ENCODE data around the gene ACOXL. TPM values are rescaled to one million over a fixed set of nuclear protein-coding genes. Genes with fewer than 3 reads are reported as not detected.

Gene ACOXL
- total RNA-seq, 1 donor from 2014 or later = not detected

DNA sequence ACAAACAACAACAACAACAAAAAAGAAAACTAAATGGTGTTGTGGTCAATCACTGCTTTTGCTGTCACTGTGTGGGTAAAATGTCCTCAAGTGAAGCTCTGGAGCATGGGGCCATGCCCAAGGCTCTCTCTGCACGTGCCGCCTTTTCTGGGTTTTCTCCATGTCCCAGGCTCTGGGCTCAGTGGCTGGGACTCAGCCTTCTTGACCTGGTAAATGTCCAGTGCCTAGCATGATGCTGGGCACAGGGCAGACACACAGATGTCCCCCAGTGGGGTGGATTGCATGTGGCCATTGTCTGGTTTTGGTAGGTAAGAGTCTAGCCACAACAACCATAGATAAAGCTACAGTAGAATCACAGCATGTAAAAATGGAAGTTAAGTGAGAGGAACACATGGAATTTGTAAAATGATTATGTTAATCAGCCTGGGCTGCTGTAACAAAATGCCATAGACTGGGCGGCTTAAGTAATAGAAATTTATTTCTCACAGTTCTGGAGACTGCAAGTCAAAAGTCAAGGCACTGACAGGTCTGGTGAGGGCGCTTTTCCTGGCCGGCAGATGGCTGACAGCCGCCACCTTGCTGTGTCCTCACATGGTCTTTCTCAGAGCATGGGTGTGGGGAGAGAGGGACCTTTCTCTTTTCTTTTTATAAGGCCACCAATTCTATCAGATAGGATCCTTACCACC is 174.4 kb downstream of the ACOXL start:
- DNase-seq (ENCODE audit: low read depth in 2 of 2) = no peak

GRCh38 chr2:110909501-110909900 is 177.1 kb downstream of the ACOXL start:
- no peak for DNase-seq (ENCODE audit: low read depth in 2 of 2)

- no peak for DNase-seq (ENCODE audit: low read depth in 2 of 2)
Observed at GRCh38 chr2:110910423-110910822, 178.1 kb downstream of the ACOXL start.

- DNase-seq (ENCODE audit: low read depth in 2 of 2) = no peak
Observed at GRCh38 chr2:110919738-110920137, 187.4 kb downstream of the ACOXL start.

DNA sequence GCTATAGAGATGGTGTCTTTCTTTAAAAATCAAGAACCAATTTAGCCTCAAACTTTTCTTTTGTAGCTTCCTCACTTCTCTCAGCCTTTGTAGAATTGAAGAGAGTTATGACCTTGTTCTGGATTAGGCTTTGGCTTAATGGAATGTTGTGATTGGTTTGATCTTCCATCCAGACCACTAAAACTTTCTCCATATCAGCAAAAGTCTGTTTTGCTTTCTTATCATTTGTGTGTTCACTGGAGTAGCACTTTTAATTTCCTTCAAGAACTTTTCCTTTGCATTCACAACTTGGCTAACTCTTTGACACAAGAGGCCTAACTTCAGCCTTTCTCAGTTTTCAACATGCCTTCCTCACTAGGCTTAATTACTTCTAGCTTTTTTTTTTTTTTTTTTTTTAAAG is 193.1 kb downstream of the ACOXL start:
- no peak for DNase-seq (ENCODE audit: low read depth in 2 of 2)

- no peak for DNase-seq (ENCODE audit: low read depth in 2 of 2)
Observed at GRCh38 chr2:110927526-110927925, 195.2 kb downstream of the ACOXL start.

- DNase-seq (ENCODE audit: low read depth in 2 of 2) = no peak
Observed at GRCh38 chr2:110929528-110929927, 197.2 kb downstream of the ACOXL start.

GRCh38 chr2:110931648-110932047 is 199.3 kb downstream of the ACOXL start:
- no peak for DNase-seq (ENCODE audit: low read depth in 2 of 2)

DNA sequence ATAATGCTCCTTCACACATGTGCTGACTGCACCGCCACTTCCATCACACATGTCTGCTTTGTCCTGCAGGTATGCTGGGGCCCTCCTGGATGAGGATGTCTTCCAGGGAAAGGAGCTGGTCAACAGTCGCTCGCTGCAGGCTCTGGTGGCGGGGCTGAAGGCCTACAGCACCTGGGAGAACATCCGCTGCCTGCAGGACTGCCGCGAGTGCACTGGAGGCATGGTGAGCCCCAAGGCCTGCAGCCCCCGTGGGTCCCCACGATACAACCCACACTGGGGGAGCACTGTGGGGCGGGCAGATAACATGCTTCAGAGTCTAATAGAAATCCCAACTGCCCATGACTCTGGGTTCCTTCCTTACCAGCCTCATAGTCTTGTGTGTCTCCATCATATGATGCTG is 201.0 kb downstream of the ACOXL start:
- no peak for DNase-seq (ENCODE audit: low read depth in 2 of 2)

- no peak for DNase-seq (ENCODE audit: low read depth in 2 of 2)
Observed at GRCh38 chr2:110934948-110935347, 202.6 kb downstream of the ACOXL start.

DNA sequence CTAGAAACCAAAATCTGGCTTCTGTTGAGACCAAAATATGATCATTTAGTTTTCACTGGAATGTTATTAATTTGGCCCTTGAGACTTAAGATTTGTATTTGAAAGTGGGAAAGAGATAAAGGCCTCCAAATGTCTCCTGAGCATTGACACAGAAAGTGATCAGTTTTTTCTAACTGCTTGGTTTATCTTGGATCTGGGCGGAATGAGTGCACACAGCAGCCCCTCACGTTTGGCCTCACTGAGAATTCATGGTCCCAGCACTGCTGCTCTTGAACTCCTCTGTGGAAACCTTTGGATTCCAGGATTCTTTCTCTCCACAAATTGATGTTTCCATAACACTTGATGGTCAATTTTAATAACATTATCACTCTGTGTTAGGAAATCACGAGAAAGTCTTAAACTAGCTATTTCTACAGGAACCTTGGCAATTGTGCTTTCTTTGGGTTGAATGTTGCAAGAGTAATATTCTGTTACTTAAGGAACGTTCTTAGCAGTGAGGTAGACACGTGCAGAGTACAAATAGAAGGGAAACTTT is 208.1 kb downstream of the ACOXL start:
- no peak for DNase-seq (ENCODE audit: low read depth in 2 of 2)

GRCh38 chr2:110941226-110941625 is 208.9 kb downstream of the ACOXL start:
- no peak for DNase-seq (ENCODE audit: low read depth in 2 of 2)

- DNase-seq (ENCODE audit: low read depth in 2 of 2) = no peak
Observed at GRCh38 chr2:110943070-110943634, 210.8 kb downstream of the ACOXL start.

DNA sequence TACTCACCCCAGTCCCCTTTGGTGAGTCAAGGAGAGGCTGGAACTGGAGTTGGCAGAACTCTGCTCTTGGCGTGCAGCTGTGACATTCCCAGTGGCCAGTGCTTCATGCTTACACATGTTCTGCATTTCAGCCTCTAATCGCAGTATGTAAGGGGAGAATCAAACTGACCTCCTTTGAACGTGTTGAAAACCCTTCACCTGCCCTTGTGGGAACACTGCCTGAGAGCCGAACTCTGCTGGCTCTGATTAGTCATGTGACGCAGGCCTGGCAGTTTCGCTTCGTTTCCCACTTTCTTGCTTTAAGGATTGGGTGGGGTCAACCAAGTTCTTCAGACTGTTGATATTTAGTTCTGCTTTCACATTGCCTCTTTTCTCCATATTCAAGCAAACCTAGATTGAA is 214.5 kb downstream of the ACOXL start:
- DNase-seq (ENCODE audit: low read depth in 2 of 2) = no peak

GRCh38 chr2:110948027-110948674 is 215.8 kb downstream of the ACOXL start:
- DNase-seq (ENCODE audit: low read depth in 2 of 2) = no peak

DNA sequence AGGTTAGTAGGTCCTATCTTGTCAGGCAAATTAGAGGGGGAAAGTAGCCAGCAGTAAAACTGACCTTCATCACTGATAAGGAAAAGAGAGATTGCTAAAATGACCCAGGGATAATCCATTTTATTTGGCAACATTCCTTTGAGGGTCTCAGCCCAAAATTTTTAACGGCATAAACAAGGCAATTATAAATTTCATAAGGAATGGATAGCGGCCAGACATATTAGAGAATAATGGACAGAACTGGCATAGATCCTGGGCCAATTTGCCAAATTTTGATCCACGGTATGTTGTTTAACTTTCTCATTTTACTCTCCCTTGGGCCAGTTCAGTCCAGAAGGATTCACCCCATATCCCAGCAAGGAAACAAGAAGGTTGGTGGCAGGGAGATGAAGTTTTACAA is 217.9 kb downstream of the ACOXL start:
- DNase-seq (ENCODE audit: low read depth in 2 of 2) = no peak

GRCh38 chr2:110955045-110955444 is 222.7 kb downstream of the ACOXL start:
- DNase-seq (ENCODE audit: low read depth in 2 of 2) = no peak

DNA sequence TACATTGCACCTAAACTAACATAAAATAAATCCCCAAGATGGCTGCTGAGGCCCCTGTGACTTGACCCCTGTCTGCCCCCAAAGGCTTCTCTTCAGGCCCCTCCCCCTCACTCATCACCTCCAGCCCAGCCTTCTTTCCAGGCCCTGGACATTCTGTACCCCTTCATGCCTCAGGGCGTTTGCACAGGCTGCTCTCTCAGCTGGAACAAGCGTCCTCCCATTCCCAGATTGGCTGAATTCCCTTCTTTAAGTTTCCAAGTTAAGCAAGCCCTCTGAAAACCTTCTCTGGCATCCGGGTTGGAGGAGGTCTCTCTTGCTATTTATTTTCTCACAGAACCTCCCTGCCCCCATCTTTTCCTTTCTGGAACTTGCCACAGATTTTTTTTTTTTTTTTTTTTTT is 223.2 kb downstream of the ACOXL start:
- DNase-seq (ENCODE audit: low read depth in 2 of 2) = no peak

DNA sequence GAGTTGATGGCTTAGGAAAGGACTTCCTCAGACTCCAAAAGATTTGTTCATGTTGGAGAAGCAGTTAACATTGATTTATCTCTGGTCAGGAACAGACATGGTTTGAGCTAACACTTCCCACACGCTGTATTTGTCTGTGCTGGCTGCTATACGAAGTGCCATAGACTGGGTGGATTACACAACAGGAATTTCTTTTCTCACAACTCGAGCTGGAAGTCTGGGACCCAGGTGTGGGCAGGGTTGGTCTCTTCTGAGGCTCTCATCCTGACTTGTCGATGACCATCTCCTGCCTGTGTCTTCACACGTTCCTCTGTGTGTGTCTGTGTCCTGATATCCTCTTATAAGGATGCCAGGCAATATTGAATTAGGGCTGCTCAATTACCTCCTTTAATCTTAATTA is 224.9 kb downstream of the ACOXL start:
- DNase-seq (ENCODE audit: low read depth in 2 of 2) = no peak

DNA sequence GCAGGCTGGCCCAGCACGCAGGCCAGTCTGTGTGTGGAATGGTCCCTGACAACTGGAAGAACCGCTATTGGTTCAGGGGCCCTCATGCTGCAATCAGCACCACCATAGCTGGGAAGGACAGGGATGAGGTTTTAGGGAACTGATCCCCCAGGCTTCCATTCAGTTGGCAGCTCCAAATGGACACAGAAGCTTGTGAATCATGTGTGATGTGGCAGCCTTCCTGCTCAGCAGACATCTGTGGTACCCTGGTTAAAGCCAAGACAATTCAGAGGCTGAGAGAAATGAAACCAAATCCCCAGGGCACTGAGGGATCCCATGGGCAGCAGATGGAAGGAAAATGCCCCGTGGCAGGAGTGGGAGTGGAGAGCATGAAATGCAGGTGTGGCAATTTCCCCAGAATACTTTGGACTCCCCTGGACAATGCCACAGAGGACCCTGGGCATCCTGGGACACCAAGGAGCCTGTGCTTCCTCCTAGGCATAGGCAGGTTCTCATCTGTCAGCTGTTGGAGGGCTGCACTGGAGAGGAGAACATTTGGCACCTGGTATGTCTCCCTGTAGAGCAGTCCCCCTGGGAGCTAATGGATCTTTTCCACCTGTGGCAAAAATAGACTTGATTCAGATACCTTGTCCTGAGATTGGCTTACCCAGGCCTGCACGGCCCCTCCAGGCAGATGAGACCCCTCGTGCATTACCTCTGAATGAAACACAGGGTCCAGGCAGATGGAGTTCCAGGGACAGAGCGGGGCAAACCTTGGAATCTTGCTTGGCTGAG is 226.2 kb downstream of the ACOXL start:
- DNase-seq (ENCODE audit: low read depth in 2 of 2) = no peak

GRCh38 chr2:110959198-110959597 is 226.8 kb downstream of the ACOXL start:
- no peak for DNase-seq (ENCODE audit: low read depth in 2 of 2)

GRCh38 chr2:110960281-110960680 is 227.9 kb downstream of the ACOXL start:
- no peak for DNase-seq (ENCODE audit: low read depth in 2 of 2)
